Hematopoietic multipotent progenitor cell treated with erythropoietin and hydrocortisone succinate and interleukin-3 and kit ligand, for 15 days (in vitro differentiated cells): ENCODE results near the gene FMN1.

ENCODE experiments used
- DNase-seq: peaks from one replicate; pipeline ENCODE4 v3.0.0-alpha.2; 2015; ENCODE audit warnings: low spot score

Gene FMN1

GRCh38 chr15:33200903-33201302, 6.4 kb upstream of the FMN1 start:
- no peak for DNase-seq

DNA sequence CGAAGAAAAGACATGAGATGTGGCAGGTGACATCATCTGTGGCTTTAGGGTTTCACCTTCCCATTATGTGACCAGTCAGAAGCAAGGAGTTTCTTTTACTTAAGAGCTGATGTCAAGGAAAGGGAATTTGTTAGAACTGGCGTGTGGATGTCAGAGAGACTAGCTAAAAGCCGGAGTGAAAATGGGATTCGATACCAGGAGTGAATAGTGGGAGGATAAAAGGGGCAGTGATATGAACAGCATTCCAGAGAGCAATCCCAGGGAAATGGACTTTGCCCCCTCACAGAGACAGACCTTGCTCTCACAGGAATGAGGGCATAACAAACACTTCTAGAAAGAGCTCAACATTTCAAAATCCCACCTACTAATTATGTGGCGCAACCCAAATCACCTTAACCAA, 5.9 kb upstream of the FMN1 start:
- DNase-seq, result no peak

DNA sequence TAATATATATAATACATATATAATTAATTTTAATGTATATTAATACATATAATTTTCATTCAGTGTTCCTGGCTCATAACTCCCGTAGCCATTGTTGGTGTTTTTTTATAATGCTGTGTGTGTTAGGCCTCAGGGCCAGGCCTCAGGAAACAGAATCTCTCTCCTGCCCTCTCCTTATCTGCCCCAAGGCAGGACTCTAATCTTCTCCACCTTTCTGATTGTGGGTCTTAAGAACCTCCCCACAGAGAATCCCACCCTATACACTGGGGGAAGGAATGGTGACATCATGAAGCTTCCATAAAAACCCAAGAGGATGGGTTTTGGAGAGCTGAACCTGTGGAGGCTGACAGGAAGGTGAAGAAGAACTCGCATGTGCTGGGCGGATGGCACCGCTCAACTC, 4.0 kb upstream of the FMN1 start:
- no peak for DNase-seq

- DNase-seq, result no peak
These were observed 3.1 kb upstream of the FMN1 start for GRCh38 chr15:33197636-33198035.

GRCh38 chr15:33194237-33194636, 277 bp downstream of the FMN1 start:
- DNase-seq, result no peak

DNA sequence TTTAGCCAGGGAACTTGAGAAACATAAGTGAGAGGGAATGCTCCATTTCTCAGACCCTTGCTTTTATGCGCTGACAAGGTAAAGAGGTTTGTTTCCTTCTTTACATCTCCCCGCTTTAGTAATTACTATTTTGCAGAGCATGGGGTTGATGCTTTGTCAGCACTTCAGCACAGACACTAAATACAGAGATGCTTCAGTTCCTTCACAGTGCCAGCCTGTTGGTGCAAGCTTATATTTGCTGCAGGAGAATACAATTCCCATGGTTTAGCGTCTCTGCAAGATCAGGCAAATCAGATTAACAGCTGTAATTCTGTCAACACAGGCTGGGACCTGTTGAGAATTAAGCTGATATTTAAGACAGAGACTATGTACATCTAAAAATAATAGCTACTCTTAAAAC, 2.9 kb downstream of the FMN1 start:
- DNase-seq, result no peak

GRCh38 chr15:33190539-33190938, 4.0 kb downstream of the FMN1 start:
- no peak for DNase-seq

- DNase-seq, result no peak
These were observed 5.8 kb downstream of the FMN1 start for GRCh38 chr15:33188641-33189257.

- DNase-seq, result no peak
These were observed 6.4 kb downstream of the FMN1 start for GRCh38 chr15:33188159-33188558.

DNA sequence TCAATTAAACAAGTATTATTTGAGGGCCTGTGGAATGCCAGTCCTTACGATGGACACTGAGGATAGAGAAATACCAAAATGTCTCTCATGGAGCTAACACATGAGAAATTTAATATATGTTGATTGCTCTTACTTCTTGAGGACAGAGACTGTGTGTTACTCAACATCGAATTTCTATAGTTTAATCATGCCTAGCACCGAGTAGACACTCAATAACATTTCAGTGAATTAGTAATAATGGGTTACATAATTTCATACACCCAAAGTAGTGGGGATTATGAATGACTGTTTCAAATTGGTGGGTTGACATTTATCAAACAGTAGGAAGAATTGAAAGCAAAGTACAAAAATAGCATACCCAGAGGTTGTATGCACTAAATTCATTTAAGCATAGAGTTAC, 11.2 kb downstream of the FMN1 start:
- no peak for DNase-seq

DNA sequence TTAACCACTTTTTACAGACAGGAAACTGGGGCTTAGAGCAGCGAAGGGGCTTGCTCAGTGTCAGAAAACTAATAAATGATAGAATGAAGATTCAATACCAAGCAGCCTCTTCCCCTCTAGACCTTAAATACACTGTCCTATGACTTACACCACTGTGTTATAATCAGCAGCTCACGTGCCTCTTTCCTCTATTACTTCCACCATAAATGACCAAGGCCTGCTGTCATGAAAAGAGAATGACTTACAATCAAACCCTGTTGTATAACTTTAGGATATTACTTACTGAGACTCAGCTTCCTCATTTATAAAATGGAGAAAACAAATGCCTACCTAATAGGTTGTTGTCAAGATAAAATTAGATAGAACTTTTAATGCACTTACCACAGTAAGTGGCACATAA, 11.6 kb downstream of the FMN1 start:
- no peak for DNase-seq

DNA sequence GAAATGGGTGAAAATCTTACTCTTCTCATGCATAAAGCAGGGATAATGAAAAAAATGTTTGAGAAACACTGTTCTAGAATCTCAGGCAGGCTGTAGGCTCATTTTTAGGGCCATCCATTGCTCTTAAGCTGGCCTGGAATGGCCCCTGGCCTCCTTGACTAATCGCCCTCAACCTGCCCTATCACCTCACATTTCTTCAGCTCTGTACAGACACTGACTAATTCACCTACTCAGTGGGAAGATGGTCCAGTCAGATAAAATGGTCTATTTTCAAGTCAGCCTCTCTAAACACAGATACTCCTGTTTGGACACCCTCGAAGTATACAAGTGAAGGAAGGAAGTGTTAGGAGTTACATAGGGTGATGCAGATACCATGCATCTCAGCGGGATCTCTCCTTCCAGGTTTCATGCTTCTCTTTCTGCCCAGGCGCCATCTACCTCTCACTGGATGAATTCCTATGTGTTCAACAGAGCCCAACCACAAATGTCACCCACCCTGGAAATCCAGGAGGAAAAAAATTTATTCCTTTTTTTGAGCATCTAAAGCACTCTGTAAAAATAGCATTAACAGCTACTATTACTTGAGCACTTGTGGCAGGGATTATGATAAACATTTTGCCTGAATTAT, 12.1 kb downstream of the FMN1 start:
- DNase-seq, result no peak

DNA sequence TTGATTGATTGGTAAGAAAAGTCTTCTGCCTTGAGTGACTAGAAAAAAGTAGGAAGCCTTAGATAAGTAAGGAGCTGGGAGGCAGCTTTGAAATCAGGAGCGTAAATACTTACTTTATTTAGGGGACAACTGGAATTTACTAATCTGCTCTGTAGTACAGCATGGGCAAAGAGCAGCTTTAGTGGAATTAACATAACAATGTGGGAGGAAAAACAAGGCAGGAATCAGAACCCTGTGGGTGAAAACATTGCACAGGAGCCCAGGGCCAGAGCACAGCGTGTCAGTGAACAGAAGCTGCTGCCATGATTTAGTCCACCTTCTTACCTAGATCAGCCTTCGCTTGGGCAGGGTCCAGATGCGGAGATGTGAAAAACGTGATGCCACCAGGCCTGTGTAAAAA, 14.6 kb downstream of the FMN1 start:
- no peak for DNase-seq

DNA sequence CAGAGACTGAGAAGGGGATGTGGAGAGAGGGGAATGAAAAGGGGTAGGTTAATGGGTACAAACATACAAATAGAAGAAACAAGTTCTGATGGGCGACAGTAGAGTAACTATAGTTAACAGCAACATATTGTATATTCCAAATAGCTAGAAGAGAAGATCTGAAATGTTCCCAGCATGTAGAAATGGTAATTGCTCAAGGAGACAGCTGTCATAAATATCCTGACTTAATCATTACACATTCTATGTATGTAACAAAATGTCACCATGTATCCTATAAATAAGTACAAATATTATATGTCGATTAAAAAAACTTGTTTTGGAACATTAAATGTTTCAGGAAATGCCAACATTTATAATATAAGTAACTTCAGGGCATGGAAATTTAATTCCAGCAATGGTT, 23.3 kb downstream of the FMN1 start:
- DNase-seq, result no peak

DNA sequence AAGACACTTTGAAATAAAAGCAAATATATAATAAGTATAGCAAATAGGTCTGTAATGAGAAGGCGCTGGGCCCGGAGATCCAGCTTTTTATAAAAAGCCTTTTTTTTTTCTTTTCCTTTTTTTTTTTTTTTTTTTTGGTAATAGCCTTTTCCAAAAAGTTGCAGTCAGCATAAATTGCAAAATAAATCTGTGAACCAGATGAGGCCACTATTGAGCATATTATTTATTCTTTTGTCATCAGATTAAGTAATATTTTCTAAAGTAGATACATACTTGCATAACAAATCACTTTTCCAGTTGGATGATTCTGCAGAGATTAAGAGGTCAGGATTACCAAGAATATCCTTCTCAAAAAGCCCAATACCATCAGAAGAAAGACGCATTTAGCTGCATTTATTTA, 24.9 kb downstream of the FMN1 start:
- no peak for DNase-seq

- DNase-seq, result no peak
These were observed 26.1 kb downstream of the FMN1 start for GRCh38 chr15:33168444-33168843.

- no peak for DNase-seq
These were observed 30.7 kb downstream of the FMN1 start for GRCh38 chr15:33163816-33164215.

GRCh38 chr15:33161209-33161608, 33.3 kb downstream of the FMN1 start:
- no peak for DNase-seq

DNA sequence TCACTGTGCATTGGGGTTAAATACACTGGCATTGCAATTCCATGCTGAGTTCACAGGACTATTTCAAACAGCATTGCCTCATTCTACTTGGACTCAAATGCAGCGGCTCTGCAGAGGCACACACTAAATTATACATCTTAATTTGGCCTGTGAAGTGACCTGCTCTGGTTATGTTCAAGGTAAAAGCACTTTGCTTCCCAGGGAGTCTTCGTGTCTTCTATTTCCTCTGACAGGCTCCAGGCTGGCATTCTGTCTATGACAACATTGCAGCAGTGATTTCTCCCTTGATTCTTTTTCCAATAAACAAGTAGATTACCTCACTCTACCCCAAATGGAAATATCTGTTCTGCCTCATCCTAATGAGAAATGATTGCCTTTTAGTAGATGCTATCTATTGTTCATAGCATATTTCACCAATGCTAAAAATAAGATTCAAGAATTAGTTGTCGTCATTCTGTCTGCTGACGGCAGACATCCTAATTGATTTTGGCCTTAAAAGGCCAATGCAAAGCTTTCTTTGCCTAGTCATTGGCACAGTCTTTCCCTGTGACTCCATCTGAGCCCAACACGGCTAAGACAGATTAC, 33.8 kb downstream of the FMN1 start:
- DNase-seq, result no peak

- no peak for DNase-seq
These were observed 34.6 kb downstream of the FMN1 start for GRCh38 chr15:33159726-33160453.

DNA sequence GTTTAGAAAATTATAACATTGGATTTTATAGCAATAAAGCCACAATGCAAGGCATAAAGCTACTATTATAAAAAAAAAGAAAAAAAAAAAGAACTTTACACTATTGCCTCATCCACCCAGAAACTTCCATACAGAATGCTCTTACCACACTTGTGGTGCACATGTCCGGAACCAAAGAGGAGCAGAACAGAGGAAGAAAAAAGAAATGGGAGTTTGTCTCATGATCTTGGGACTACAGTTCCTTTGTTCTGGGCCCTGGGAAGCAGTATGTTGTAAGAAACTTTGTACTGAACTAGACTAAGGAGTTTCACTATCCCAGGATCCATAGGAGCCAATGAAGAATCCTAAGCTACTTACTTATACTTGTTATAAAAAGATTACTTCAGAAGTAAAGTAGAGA, 36.1 kb downstream of the FMN1 start:
- DNase-seq, result no peak

DNA sequence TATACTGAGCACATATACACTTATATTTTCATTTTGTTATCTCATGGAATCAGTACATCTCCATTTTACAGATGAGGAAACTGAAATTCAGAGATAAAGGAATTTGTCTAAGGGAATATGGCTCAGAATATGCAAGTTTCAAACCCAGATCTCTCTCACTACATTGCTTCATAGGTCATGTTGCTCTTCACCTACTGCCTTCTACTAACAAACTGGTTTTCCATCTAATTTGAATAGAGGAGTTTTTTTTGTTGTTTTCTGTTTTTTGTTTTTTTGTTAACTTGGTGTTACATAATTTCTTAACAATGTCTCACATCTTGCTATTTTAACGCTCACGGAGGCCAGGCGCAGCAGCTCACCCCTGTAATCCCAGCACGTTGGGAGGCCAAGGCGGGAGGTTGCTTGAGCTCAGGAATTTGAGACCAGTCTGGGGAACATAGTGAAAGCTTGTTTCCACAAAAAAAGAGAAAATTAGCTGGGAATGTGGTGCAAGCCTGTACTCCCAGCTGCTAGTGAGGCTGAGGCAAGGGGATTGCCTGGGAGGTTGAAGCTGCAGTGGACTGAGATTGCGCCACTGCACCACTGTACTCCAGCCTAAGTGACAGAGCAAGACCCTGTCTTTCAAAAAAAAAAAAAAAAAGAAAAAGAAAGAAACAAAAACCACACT, 37.0 kb downstream of the FMN1 start:
- no peak for DNase-seq
